ENCODE data around the gene SMCP. TPM values are rescaled to one million over a fixed set of nuclear protein-coding genes. Genes with fewer than 3 reads are reported as not detected.

The SMCP gene
- total RNA-seq, 1 experiment from 2014 or later = not detected

- intact Hi-C loops (cut with micrococcal nuclease; ENCODE audit: unreplicated experiment) = no loop called here
- no peaks in the 10 kb centered on the region for H3K4me1 ChIP-seq (ENCODE audit: control insufficient read depth, insufficient read depth, low read length)
- TF ChIP-seq TCF7L2 (IDR thresholded peaks at IDR 0.05; ENCODE audit: low read depth, low read length) (no peak), SIN3A (IDR thresholded peaks at IDR 0.05; ENCODE audit: borderline replicate concordance, insufficient read depth, low read depth, low read length) (no peak), REST (IDR thresholded peaks at IDR 0.05; ENCODE audit: insufficient read depth in 1 of 2, low read depth in 2 of 2, low read length in 1 of 2) (no peak), POLR2AphosphoS5 (IDR thresholded peaks at IDR 0.05; ENCODE audit: low read depth, low read length) (no peak), CTCF (IDR thresholded peaks at IDR 0.05) (no peak)
- H3K36me3 ChIP-seq (ENCODE audit: control insufficient read depth, insufficient read depth, low read length) = no peaks in the 10 kb centered on the region
- DNase-seq (ENCODE audit: low read depth, low spot score) (no peak), ATAC-seq (no peak)
- ChIA-PET POLR2A (no interaction called here), CTCF (no interaction called here)
- H3K4me3 ChIP-seq (ENCODE audit: low read depth in 2 of 2, low read length in 2 of 2) = no peak overlapping the region
- BruUV-seq (replicated peaks) = no TSS peak
- H3K27ac ChIP-seq (ENCODE audit: low read length) = no peak overlapping the region
- H3K9me3 ChIP-seq (ENCODE audit: control insufficient read depth, insufficient read depth, low read depth, low read length) = no peaks in the 10 kb centered on the region
- H3K27me3 ChIP-seq (ENCODE audit: control insufficient read depth, insufficient read depth, low read length) = peaks cover 12% of the 10 kb centered on the region; the same call in 1 of the 2 replicates
- in situ Hi-C loops (cut with HindIII; ENCODE audit: low pct_unique_long_range_greater_than_20kb, low sequenced_read_pairs) = no loop called here
Measured at GRCh38 chr1:152899883-152900282, 21.8 kb downstream of the SMCP start.

GRCh38 chr1:152901631-152902030 lies 23.5 kb downstream of the SMCP start:
- Histone ChIP-seq H3K27me3 (ENCODE audit: control insufficient read depth, insufficient read depth, low read length) (peaks cover 7% of the 10 kb centered on the region; the same call in 1 of the 2 replicates), H3K4me1 (ENCODE audit: control insufficient read depth, insufficient read depth, low read length) (no peaks in the 10 kb centered on the region), H3K9me3 (ENCODE audit: control insufficient read depth, insufficient read depth, low read depth, low read length) (no peaks in the 10 kb centered on the region), H3K4me3 (ENCODE audit: low read depth in 2 of 2, low read length in 2 of 2) (no peak overlapping the region), H3K27ac (ENCODE audit: low read length) (no peak overlapping the region), H3K36me3 (ENCODE audit: control insufficient read depth, insufficient read depth, low read length) (no peaks in the 10 kb centered on the region)
- CTCF ChIA-PET = no interaction called here
- BruUV-seq (replicated peaks) = no TSS peak
- in situ Hi-C loops (cut with HindIII; ENCODE audit: low pct_unique_long_range_greater_than_20kb, low sequenced_read_pairs) (no loop called here), intact Hi-C loops (cut with micrococcal nuclease; ENCODE audit: unreplicated experiment) (no loop called here)
- no peak for TF ChIP-seq REST (IDR thresholded peaks at IDR 0.05; ENCODE audit: insufficient read depth in 1 of 2, low read depth in 2 of 2, low read length in 1 of 2)
- TF ChIP-seq TCF7L2 (IDR thresholded peaks at IDR 0.05; ENCODE audit: low read depth, low read length) = no peak
- TF ChIP-seq POLR2AphosphoS5 (IDR thresholded peaks at IDR 0.05; ENCODE audit: low read depth, low read length) = no peak
- no peak for TF ChIP-seq SIN3A (IDR thresholded peaks at IDR 0.05; ENCODE audit: borderline replicate concordance, insufficient read depth, low read depth, low read length)
- no peak for TF ChIP-seq CTCF (IDR thresholded peaks at IDR 0.05)
- POLR2A ChIA-PET = no interaction called here
- ATAC-seq = no peak
- no peak for DNase-seq (ENCODE audit: low read depth, low spot score)

Measured in Panc1 (cell line).